SK-N-MC (cell line): ENCODE results near the gene BRD1.

Experiments
- DNase-seq: peaks from one replicate; pipeline ENCODE4 v3.0.0-alpha.2; 2011; ENCODE audit warnings: low read depth, low spot score
- H3K27ac ChIP-seq: fragments of 200-600 bp; sonication (generic); 2 replicates; pipeline ENCODE4 v1.5.1; 2016; ENCODE audit warnings: mixed run types
- H3K36me3 ChIP-seq: fragments of 200-600 bp; sonication (generic); 2 replicates; pipeline ENCODE4 v1.6.1; 2017; ENCODE audit warnings: antibody characterized with exemption, low read length, mixed read lengths; ENCODE audit not compliant: insufficient read depth
- H3K4me3 ChIP-seq: fragments of 200-600 bp; sonication (generic); 2 replicates; pipeline ENCODE4 v1.5.1; 2016
- H3K9ac ChIP-seq: fragments of 200-600 bp; sonication (generic); 2 replicates; pipeline ENCODE4 v1.8.0; 2017; ENCODE audit warnings: mixed run types, mixed read lengths; ENCODE audit not compliant: insufficient read length
- H3K9me3 ChIP-seq: fragments of 200-600 bp; sonication (generic); 2 replicates; pipeline ENCODE4 v1.6.1; 2017; ENCODE audit warnings: low read depth, mild to moderate bottlenecking, antibody characterized with exemption, low read length, moderate library complexity, mixed read lengths
- EZH2 ChIP-seq: fragments of 200-600 bp; sonication (generic); IDR thresholded peaks from one replicate; pipeline ENCODE4 v1.6.1; 2017; ENCODE audit warnings: antibody characterized with exemption
- FOXP2 ChIP-seq: optimal IDR thresholded peaks from 2 replicates; pipeline ENCODE3; 2011; ENCODE audit warnings: mild to moderate bottlenecking, moderate library complexity; ENCODE audit not compliant: insufficient read depth; ENCODE audit errors: extremely low read length, control extremely low read depth
- POLR2AphosphoS5 ChIP-seq: IDR thresholded peaks from 2 replicates; pipeline ENCODE4 v1.6.1; 2012; ENCODE audit warnings: mild to moderate bottlenecking, low read depth, low read length, borderline replicate concordance

Gene BRD1

GRCh38 chr22:49833340-49834007 lies 5.8 kb upstream of the BRD1 start:
- H3K9ac ChIP-seq: no peak overlapping the region
- no peak for DNase-seq
- H3K4me3 ChIP-seq: no peak overlapping the region
- H3K27ac ChIP-seq: no peak overlapping the region
- TF ChIP-seq POLR2AphosphoS5 (no peak), EZH2 (no peak), FOXP2 (no peak)
- H3K36me3 ChIP-seq: no peaks in the 10 kb centered on the region
- no peaks in the 10 kb centered on the region for H3K9me3 ChIP-seq

GRCh38 chr22:49829044-49829853 lies 1.6 kb upstream of the BRD1 start:
- Histone ChIP-seq H3K27ac (no peak overlapping the region), H3K4me3 (no peak overlapping the region), H3K9me3 (no peaks in the 10 kb centered on the region), H3K36me3 (peaks cover 15% of the 10 kb centered on the region), H3K9ac (no peak overlapping the region)
- TF ChIP-seq FOXP2: no peak
- TF ChIP-seq POLR2AphosphoS5: no peak
- TF ChIP-seq EZH2: no peak
- DNase-seq: no peak

GRCh38 chr22:49828599-49828965 lies 909 bp upstream of the BRD1 start:
- no peak for DNase-seq
- H3K9ac ChIP-seq: no peak overlapping the region
- H3K9me3 ChIP-seq: no peaks in the 10 kb centered on the region
- peaks cover 21% of the 10 kb centered on the region for H3K36me3 ChIP-seq
- no peak overlapping the region for H3K27ac ChIP-seq
- TF ChIP-seq POLR2AphosphoS5 (no peak), EZH2 (no peak), FOXP2 (no peak)
- H3K4me3 ChIP-seq: no peak overlapping the region

GRCh38 chr22:49827271-49827852 lies 311 bp downstream of the BRD1 start:
- Histone ChIP-seq H3K36me3 (peaks cover 34% of the 10 kb centered on the region), H3K27ac (no peak overlapping the region), H3K9me3 (no peaks in the 10 kb centered on the region), H3K9ac (peak overlapping the region; percentile 97), H3K4me3 (peak overlapping the region; percentile 88)
- TF ChIP-seq FOXP2 (no peak), POLR2AphosphoS5 (no peak), EZH2 (no peak)
- no peak for DNase-seq

GRCh38 chr22:49826603-49827270 lies 936 bp downstream of the BRD1 start:
- no peak for TF ChIP-seq POLR2AphosphoS5
- TF ChIP-seq FOXP2: no peak
- TF ChIP-seq EZH2: no peak
- Histone ChIP-seq H3K9me3 (no peaks in the 10 kb centered on the region), H3K27ac (no peak overlapping the region), H3K4me3 (peak overlapping the region; percentile 88), H3K36me3 (peaks cover 40% of the 10 kb centered on the region), H3K9ac (peak overlapping the region; percentile 97)
- DNase-seq: no peak

GRCh38 chr22:49825944-49826602 lies 1.6 kb downstream of the BRD1 start:
- DNase-seq: no peak
- Histone ChIP-seq H3K9me3 (no peaks in the 10 kb centered on the region), H3K27ac (no peak overlapping the region), H3K36me3 (peaks cover 47% of the 10 kb centered on the region), H3K4me3 (peak overlapping the region; percentile 88), H3K9ac (peak overlapping the region; percentile 97)
- no peak; the same call in 1 of the 2 replicates for TF ChIP-seq POLR2AphosphoS5

DNA sequence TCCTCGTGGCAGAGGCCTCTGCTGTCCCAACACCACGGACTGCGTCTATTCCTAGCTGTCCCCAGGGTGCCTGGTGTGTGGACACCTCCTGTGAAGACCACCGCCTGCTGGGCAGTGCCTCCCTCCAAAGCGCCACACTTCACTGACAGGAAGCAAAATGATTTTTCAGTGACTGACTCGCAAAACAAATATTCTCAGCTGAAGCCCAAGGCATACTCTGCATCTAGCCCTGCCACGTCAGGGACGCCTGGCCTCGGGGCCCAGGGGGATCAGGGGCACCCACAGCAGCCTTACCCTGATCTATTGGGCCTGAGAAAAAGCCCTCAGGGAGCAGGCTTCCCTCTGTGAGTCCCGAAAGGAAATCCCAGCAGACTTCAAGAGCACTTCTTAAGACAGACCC lies 2.2 kb downstream of the BRD1 start:
- TF ChIP-seq FOXP2: no peak
- no peak for TF ChIP-seq EZH2
- no peak; the same call in 1 of the 2 replicates for TF ChIP-seq POLR2AphosphoS5
- H3K36me3 ChIP-seq: peaks cover 53% of the 10 kb centered on the region
- peak overlapping the region; percentile 97 for H3K9ac ChIP-seq
- H3K9me3 ChIP-seq: no peaks in the 10 kb centered on the region
- H3K27ac ChIP-seq: no peak overlapping the region
- H3K4me3 ChIP-seq: peak overlapping the region; percentile 88
- DNase-seq: no peak

DNA sequence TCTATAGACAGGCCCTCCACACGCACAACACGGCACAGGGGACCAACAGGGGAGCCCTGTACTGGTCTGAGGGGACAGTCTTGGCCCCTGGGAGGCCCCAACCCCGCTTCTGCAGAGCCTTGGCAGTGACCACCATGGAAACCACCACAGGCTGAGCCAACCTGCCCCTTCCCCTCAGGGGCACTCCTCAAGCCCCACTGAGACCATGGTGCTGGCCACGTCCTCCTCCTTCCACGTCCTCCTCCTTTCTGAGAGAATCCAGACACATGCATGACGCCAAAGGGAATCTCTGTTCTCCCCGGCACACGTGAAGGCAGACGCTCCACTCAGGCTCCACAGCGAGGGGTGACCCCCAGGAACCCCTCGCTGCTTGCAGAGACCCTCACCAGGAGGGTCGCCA lies 2.7 kb downstream of the BRD1 start:
- Histone ChIP-seq H3K36me3 (peaks cover 58% of the 10 kb centered on the region), H3K4me3 (peak overlapping the region; percentile 88), H3K9ac (peak overlapping the region; percentile 97), H3K27ac (no peak overlapping the region), H3K9me3 (no peaks in the 10 kb centered on the region)
- DNase-seq: no peak
- TF ChIP-seq POLR2AphosphoS5 (no peak), FOXP2 (no peak), EZH2 (no peak)
